Measurements from ENCODE around the gene TJP2.

Gene TJP2

GRCh38 chr9:69215774-69216485 is 41.9 kb downstream of the TJP2 start:
- no peak overlapping the region for H3K4me3 ChIP-seq (replicated peaks; ENCODE audit: low read depth, low read length)
- DNase-seq (ENCODE audit: extremely low read depth, low read depth): no peak
- TF ChIP-seq CTCF (IDR thresholded peaks at IDR 0.05; ENCODE audit: low read depth, low read length, missing control alignments): no peak

GRCh38 chr9:69218166-69218565 is 44.1 kb downstream of the TJP2 start:
- no peak overlapping the region for H3K4me3 ChIP-seq (replicated peaks; ENCODE audit: low read depth, low read length)
- no peak for TF ChIP-seq CTCF (IDR thresholded peaks at IDR 0.05; ENCODE audit: low read depth, low read length, missing control alignments)
- no peak for DNase-seq (ENCODE audit: extremely low read depth, low read depth)

- DNase-seq (ENCODE audit: extremely low read depth, low read depth): no peak
- no peak overlapping the region for H3K4me3 ChIP-seq (replicated peaks; ENCODE audit: low read depth, low read length)
- TF ChIP-seq CTCF (IDR thresholded peaks at IDR 0.05; ENCODE audit: low read depth, low read length, missing control alignments): no peak
Observed at GRCh38 chr9:69221036-69221435, 47.0 kb downstream of the TJP2 start.

GRCh38 chr9:69222970-69223369 is 48.9 kb downstream of the TJP2 start:
- H3K4me3 ChIP-seq (replicated peaks; ENCODE audit: low read depth, low read length): no peak overlapping the region
- no peak for TF ChIP-seq CTCF (IDR thresholded peaks at IDR 0.05; ENCODE audit: low read depth, low read length, missing control alignments)
- DNase-seq (ENCODE audit: extremely low read depth, low read depth): no peak

- peak; percentile 44 for DNase-seq (ENCODE audit: extremely low read depth, low read depth)
- H3K4me3 ChIP-seq (replicated peaks; ENCODE audit: low read depth, low read length): no peak overlapping the region
- TF ChIP-seq CTCF (IDR thresholded peaks at IDR 0.05; ENCODE audit: low read depth, low read length, missing control alignments): peak; percentile 78
Observed at GRCh38 chr9:69223605-69224004, 49.5 kb downstream of the TJP2 start.

GRCh38 chr9:69229367-69229766 is 55.3 kb downstream of the TJP2 start:
- no peak overlapping the region for H3K4me3 ChIP-seq (replicated peaks; ENCODE audit: low read depth, low read length)
- TF ChIP-seq CTCF (IDR thresholded peaks at IDR 0.05; ENCODE audit: low read depth, low read length, missing control alignments): no peak
- DNase-seq (ENCODE audit: extremely low read depth, low read depth): no peak

GRCh38 chr9:69232135-69232534 is 58.1 kb downstream of the TJP2 start:
- TF ChIP-seq CTCF (IDR thresholded peaks at IDR 0.05; ENCODE audit: low read depth, low read length, missing control alignments): no peak
- DNase-seq (ENCODE audit: extremely low read depth, low read depth): no peak
- H3K4me3 ChIP-seq (replicated peaks; ENCODE audit: low read depth, low read length): no peak overlapping the region

Data from HFF-Myc (cell line).